DMS53 treated with DMSO at 0.1 percent for 48 hours (cell line): ENCODE data around the gene SCRN3.
"Not testable (repeated sequence)": the region's sequence is repeated elsewhere in the genome, so short reads cannot be mapped to it uniquely, and the experiment has no call there.

Source experiments
- DNase-seq: peaks from one replicate; lab custom pipeline; 2025; ENCODE audit not compliant: unreplicated experiment; lab: John Stamatoyannopoulos, UW

Gene SCRN3, protein sequence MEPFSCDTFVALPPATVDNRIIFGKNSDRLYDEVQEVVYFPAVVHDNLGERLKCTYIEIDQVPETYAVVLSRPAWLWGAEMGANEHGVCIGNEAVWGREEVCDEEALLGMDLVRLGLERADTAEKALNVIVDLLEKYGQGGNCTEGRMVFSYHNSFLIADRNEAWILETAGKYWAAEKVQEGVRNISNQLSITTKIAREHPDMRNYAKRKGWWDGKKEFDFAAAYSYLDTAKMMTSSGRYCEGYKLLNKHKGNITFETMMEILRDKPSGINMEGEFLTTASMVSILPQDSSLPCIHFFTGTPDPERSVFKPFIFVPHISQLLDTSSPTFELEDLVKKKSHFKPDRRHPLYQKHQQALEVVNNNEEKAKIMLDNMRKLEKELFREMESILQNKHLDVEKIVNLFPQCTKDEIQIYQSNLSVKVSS

DNA sequence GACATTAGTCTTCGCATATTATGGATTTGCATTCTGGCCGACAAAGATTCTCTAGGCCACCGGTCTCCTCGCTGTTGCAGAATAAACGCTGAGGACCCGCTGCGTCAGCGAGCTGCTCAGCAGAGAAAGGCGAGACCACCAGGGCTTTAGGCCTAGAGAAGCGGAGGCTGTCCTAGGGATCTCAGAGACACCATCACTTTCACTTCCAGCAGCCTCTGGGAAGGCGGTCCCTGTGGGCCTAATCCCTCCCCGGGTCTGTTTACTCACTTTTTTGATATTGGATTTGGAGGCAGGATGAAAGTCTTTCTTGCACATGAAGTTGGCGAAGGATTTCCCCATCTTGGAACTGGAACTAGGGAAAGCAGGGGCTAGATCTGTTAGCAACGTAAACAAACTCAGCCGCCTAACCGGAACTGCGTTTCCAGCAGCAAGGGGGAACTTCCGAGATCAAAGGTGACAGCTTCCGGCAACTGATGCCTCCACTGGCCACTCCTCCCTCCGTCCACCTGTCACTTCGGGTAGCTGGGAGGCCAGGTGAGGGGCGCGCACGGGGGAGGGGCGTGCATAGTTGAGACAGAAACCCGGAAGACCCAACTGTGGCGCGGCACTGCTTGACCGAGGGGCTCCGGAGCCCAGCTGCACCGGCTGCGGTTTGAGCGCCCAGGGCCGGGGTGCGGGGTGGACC is at the start of gene SCRN3:
Gene SCRN3, plus strand, starts transcription at position 447 of the 685 bp plus-strand sequence. CDS start 2,554 bp downstream, outside the sequence.
- peak; percentile 95 for DNase-seq

DNA sequence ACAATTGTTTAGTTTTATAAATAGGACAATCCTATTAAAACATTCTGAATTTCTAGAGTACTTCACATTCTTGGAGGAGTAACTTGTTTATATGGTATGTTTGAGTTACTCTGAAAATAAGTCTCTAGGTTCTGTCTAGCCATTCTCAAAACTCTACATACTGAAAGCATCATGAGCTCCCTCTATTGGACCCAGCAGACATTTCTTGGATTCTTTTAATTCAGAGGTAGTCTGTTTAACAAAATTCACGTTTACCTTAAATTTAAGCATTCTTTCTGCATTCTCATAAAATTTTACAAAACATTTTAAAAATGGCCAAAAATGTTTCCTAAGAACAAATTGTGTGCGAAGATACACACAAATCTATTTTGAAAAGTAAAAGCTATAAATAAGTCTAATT is 45.5 kb upstream of the SCRN3 start:
- peak; percentile 15 for DNase-seq

DNA sequence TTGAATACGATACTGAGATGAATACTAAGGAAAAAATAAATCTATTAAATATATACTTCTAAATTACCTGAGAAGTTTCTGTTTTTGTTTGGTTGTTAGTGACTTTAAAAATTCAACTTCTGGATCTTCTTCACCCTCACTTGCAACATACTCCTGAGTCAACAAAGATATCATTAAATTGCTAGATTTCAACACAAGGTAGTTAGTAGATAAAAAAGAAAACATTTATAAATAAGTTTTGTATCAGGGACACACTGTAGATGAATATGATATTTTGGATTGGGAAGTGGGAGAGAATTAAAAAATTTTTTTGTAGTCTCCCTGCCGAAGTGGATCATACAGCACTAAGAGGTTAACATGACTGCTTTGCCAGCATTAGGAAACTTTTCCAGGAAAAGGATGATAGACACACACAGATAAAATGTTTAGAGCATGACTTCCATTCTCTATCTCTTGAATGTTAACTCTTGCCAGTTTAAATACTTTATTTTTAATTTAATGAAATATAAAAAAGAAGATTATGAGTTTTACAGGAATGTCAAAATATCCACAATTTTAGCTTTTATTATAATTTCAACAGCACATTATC is 44.8 kb upstream of the SCRN3 start:
- DNase-seq: no peak

DNA sequence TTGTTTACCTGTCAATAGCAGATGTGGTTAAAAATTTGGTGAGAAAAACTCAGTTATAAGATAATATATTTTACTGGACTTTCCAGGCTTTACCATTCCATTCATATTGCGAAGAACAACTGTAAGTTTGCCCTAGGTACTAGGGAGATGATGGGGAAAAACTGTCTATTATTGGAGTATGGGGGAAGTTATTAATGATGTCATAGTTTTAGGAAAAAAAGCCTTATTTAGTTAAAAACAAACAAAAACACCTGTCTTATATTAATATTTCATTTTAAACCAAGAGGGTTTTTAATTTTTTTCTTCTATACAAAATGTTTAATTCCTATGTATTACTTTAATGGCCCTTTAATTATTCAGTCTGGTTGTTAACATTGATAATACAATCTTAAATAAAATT is 42.5 kb upstream of the SCRN3 start:
- no peak for DNase-seq

DNA sequence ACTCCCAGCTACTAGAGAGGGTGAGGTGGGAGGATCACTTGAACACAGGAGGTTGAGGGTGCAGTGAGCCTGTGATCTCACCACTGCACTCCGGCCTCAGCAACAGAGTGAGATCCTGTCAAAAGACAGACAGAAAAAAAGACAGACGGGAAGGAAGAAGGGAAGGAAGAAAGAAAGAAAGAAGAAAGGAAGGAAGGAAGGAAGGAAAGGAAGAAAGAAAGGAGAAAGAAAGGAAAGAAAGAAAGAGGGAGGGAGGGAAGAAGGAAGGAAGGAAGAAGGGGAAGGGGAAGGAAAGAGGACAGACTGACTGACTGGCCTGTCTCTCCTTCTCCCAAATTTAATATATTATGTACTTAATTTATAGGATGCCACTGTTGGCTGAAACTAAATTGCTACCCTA is 39.2 kb upstream of the SCRN3 start:
- no peak for DNase-seq

DNA sequence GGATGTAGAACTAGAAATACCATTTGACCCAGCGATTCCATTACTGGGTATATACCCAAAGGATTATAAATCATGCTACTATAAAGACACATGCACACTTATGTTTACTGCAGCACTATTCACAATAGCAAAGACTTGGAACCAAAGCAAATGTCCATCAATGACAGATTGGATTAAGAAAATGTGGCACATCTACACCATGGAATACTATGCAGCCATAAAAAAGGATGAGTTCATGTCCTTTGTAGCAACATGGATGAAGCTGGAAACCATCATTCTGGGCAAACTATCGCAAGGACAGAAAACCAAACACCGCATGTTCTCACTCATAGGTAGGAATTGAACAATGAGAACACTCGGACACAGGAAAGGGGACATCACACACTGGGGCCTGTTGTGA is 35.9 kb upstream of the SCRN3 start:
- DNase-seq: not testable (repeated sequence)

DNA sequence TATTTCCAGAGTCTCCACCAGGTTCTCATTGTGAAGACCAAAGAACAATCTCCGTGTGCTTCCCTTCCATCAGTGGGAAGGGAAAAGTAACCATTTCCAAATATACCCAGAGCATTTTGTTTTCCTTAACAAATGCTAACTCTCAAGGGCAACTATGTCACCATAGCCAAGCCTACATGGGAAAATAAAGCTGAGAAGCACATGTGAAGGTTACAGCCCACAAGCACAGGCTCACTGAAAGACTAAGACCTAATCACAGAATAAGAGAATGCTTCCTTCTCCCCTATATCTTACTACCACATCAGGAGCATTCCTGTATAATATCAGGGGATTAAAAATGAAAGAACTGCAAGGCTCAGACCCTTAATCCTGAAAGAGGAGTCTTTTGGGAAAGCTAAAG is 32.6 kb upstream of the SCRN3 start:
- no peak for DNase-seq

DNA sequence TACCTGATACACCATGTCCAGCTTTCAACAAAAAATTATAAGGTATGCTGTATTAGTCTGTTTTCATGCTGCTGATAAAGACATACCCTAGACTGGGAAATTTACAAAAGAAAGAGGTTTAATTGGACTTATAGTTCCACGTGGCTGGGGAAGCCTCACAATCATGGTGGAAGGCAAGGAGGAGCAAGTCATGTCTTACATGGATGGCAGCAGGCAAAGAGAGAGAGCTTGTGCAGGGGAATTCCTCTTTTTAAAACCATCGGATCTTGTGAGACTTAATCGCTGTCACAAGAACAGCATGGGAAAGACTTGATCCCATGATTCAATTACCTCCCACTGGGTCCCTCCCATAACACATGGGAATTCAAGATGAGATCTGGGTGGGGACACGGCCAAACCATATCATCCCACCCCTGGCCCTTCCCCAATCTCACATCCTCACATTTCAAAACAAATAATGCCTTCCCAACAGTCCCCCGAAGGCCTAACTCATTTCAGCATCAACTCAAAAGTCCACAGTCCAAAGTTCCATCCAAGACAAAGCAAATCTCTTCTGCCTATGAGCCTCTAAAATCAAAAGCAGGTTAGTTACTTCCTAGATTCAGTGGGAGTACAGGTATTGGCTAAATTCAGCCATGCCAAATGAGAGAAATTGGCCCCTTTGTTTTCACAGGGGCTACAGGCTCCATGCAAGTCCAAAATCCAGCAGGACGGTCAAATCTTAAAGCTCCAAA is 31.9 kb upstream of the SCRN3 start:
- DNase-seq: not testable (repeated sequence)

DNA sequence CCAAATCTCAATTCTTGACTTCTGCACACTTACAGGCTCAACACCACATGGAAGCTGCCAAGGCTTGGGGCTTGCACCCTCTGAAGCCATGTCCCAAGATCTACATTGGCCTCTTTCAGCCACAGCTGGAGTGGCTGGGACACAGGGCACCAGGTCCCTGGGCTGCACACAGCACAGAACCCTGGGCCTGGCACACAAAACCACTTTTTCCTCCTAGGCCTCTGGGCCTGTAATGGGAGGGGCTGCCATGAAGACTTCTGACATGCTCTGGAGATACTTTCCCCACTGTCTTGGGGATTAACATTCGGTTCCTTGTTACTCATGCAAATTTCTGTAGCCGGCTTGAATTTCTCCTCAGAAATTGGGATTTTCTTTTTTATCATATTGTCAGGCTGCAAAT is 30.9 kb upstream of the SCRN3 start:
- no peak for DNase-seq

DNA sequence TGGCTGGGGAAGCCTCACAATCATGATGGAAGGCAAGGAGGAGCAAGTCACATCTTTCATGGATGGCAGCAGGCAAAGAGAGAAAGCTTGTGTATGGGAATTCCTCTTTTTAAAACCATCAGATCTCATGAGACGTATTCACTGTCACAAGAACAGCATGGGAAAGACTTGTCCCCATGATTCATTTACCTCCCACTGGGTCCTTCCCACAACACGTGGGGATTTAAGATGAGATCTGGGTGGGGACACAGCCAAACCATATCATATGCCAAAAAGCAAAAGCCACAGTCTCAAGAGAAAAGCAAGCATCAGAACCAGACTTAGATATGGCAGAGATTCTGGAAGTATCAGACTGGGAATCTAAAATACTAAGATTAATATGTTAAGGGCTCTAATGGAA is 30.0 kb upstream of the SCRN3 start:
- DNase-seq: no peak

DNA sequence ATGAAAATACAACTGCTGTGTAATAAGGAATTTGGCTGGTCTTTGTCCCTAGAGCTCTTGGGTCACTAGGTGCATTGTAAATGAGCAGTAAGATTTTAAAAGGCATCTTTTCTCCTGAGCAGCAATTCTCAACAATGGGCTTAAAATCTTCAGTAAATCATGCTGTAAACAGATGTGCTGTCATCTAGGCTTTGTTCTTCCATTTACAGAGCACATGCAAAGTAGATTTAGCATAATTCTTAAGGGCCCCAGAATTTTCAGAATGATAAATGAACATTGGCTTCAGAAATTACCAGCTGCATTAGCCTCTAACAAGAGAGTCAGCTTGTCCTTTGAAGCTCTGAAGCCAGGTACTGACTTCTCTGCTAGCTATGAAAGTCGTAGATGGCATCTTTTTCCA is 26.8 kb upstream of the SCRN3 start:
- no peak for DNase-seq

DNA sequence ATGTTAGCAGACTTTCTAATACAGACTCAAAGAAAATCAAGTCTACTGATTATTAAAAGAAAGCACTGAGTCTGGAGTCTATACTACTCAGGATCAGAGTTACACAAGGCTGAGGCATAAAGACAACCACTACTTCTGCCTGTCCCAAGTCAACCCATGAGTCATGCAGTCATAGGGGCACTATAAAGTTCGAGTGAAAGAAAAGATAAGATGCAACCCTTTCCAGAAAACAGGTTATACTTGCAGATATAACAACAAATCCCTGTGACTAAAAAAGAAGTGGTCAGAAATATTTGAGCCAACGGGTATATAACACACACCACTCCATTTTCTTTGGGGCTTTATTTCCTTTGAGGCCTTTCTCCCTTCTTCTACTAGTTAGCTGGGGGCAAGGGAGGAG is 18.6 kb upstream of the SCRN3 start:
- no peak for DNase-seq

DNA sequence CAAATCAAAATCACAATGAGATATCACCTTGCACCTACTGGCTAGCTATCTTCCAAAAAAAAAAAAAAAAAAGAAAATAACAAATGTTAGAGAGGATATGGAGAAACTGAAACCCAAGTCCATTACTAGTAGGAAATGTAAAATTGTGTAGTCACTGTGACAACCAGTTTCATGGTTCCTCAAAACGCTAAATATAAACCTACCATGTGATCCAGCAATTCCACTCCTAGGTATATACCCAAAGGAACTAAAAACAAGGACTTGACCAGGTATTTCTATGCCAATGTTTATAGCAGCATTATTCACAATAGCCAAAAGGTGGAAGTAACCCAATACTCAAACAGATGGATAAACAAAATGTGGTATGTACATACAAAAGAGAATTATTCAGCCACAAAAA is 11.7 kb upstream of the SCRN3 start:
- no peak for DNase-seq

DNA sequence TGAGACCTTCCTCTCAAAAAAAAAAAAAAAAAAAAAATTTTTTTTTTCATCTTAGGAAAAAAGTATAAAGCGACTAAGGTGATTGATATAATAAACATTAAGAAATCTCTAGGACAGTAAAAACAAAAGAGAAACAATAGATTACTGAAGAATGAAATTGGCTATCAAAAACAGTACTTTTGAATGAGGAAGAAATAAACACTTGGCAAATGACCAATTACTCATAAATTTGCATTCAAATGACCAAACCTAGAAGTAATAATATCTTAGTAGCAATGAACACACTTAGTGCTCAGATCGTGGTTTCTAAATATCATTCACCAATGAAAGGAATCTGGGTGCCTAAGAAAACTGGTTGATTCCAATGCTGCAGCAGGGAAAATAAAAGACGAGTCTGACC is 10.3 kb upstream of the SCRN3 start:
- no peak for DNase-seq

DNA sequence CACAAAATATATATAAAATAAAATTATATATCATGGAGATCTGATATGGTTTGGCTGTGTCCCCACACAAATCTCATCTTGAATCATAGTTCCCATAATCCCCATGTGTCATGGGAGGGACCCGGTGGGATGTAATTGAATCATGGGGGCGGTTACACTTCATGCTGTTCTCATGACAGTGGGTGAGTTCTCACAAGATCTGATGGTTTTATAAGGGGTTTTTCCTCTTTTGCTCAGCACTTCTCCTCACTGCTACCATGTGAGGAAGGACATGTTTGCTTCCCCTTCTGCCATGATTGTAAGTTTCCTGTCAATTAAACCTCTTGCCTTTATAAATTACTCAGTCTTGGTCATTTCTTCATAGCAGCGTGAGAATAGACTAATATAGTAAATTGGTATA is 6.8 kb upstream of the SCRN3 start:
- not testable (repeated sequence) for DNase-seq

DNA sequence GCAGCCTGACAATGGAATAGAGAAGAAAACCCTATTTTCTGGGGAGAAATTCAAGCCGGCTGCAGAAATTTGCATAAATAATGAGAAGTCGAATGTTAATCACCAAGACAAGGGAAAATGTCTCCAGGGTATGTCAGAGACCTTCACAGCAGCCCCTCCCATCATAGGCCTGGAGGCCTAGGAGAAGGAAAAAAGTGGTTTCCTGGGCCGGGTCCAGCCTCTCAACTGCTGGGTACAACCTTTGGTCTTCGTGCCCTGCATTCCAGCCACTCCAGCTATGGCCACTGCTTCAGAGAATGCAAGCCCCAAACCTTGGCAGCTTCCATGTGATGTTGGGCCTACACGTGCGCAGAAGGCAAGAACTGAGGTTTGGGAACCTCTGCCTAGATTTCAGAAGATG is 6.0 kb upstream of the SCRN3 start:
- DNase-seq: no peak

DNA sequence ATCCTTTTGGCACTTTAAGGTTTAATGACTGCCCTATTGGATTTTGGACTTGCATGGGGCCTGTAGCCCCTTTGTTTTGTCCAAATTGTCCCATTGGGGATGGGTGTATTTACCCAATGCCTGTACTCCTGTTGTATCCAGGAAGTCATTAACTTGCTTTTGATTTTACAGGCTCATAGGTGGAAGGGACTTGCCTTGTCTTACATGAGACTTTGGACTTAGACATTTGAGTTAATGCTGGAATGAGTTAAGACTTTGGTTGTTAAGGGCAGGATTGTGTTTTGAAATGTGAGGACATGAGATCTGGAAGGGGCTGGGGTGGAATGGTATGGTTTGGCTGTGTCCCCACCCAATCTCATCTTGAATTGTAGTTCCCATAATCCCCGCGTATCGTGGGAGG is 5.2 kb upstream of the SCRN3 start:
- not testable (repeated sequence) for DNase-seq

DNA sequence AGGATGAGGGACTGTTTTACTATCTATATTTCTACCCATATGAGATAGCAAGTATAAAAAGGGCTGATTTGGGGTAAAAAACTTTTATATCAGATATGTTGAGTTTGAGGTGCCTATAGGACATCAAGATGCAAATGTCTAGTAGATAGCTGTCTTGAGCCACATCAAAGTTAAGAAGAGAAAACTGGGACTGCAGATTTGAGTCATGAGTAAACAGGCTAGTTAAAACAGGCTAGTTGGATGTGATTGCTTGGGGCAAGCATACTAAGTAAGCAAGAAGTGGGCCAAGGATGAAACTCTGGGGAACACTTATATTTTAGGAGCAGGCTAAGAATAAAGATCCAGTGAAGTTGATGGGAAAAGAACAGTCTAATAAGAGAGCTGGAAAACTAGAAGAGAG is 2.8 kb upstream of the SCRN3 start:
- DNase-seq: no peak

DNA sequence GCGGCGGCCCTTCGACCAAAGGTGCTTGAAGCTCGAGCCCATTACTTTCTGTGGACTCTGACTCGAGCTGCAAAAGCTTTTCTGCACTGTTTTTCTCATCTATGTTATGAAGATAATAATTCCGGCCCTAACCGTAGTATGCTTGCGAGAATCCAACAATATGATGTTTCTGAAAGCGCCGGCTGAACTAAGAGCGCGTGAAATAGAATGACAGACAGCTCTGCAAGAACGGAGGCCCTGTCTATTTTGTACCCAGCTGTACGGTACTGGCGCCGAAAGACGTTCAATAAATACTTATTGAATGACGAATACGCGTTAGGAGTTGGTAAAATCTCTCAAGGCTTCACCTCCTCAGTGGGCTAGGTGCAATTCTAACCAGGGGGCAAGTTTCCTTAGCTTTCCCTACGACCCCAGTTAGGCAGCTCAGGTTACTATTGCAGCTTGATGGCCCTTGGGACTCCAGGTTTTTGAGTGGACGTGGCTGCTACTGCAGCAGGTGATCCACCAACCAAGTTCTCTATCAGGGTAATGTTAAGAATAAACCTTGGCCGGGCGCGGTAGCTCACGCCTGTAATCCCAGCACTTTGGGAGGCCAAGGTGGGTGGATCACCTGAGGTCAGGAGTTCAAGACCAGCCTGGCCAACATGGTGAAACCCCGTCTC is 570 bp downstream of the SCRN3 start:
- peak; percentile 83 for DNase-seq

DNA sequence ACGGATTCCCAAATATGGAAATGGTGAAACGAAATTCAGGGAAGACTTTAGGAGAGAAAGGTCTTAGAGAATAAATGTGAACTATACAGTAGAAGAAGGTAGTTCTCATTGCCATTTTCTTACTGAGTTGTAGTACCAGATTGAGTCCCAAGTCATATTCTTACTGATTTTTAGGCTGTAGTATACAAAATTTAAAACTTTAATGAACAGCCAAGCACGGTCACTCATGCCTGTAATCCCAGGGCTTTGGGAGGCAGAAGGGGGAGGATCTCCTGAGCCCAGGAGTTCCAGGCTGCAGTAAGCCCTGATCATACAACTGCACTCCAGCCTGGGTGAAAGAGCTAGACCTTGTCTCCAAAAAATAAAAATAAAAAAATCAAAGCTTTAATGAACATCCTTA is 2.2 kb downstream of the SCRN3 start:
- DNase-seq: no peak

DNA sequence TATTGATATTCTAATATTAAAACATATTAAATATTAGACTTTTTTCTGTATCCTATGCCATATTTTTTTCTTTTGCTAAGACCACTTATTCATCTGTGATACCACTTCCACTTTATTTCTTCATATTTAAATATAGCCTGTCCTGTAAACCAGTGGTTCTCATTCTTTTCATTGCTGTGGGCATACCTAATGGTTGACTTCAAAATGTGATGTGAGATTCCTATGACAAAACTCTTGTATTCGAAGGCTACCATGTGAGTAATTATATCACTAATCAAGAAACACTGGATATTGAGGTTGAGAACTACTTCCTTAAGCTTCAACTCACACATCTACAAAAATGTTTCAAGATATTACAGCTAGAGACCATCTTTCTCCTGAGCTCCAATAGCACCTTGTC is 3.6 kb downstream of the SCRN3 start:
- DNase-seq: no peak
